Transverse colon (tissue), 3 donors: Measurements from ENCODE around the gene CLIC4.

Experiments used
- POLR2A ChIP-seq: fragments of 450-650 bp; IDR thresholded peaks from one replicate; pipeline ENCODE4 v1.6.1; 2016; ENCODE audit warnings: antibody characterized with exemption, mild to moderate bottlenecking, moderate library complexity
- TF ChIP-seq, protein P1 (sequence below), 5 experiments: fragments of 200-600 bp in 3 of 5; fragments of 450-650 bp in 2 of 5; sonication (generic) in 3 of 5; IDR thresholded peaks; 1 replicate in 2 of 5; 2 replicates in 3 of 5; pipeline ENCODE4 v1.5.1; 2016 to 2017; ENCODE audit warnings: antibody characterized with exemption in 5 of 5, inconsistent platforms in 3 of 5, mild to moderate bottlenecking in 2 of 5, moderate library complexity in 1 of 5

DNA sequence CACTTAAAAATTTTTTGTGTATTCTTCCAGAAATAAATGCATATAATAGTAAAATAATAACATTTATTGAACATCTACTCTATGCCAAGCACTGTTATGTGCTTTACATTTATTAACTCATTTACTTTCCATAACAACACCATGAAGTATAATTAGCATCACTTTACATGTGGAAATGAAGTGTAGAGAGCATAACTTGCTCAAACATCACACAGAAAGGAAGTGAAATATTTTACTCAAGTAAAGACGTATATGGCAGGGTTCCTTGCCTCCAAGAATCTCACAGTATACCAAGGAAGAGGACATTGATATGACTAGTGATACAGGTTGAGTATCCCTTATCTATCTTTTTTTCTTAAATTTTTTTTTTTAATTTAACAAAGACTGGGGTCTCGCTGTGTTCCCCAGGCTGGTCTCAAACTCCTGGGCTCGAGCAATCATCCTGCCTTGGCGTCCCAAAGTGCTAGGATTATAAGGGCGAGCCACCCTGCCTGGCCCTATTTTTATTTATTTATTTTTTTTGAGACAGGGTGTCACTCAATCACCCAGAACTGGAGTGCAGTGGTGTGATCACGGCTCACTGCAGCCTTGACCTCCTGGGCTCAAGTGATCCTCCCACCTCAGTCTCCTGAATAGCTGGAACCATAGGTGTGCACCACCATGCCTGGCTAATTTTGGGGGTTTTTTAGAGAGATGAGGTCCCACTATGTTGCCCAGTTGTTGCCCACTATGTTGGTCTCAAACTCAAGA, 7.7 kb upstream of the CLIC4 start:
- TF ChIP-seq, protein P1, sequence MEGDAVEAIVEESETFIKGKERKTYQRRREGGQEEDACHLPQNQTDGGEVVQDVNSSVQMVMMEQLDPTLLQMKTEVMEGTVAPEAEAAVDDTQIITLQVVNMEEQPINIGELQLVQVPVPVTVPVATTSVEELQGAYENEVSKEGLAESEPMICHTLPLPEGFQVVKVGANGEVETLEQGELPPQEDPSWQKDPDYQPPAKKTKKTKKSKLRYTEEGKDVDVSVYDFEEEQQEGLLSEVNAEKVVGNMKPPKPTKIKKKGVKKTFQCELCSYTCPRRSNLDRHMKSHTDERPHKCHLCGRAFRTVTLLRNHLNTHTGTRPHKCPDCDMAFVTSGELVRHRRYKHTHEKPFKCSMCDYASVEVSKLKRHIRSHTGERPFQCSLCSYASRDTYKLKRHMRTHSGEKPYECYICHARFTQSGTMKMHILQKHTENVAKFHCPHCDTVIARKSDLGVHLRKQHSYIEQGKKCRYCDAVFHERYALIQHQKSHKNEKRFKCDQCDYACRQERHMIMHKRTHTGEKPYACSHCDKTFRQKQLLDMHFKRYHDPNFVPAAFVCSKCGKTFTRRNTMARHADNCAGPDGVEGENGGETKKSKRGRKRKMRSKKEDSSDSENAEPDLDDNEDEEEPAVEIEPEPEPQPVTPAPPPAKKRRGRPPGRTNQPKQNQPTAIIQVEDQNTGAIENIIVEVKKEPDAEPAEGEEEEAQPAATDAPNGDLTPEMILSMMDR (IDR thresholded peaks at IDR 0.05), result no peak
- TF ChIP-seq POLR2A, result no peak
